Endothelial cell of umbilical vein (primary cell): Measurements from ENCODE around the gene SLC14A1. TPM values are rescaled to one million over a fixed set of nuclear protein-coding genes. Genes with fewer than 3 reads are reported as not detected.

Experiments
- BruUV-seq: library from RNA; stranded (reverse); fragments of 400-500 nt; replicated peaks from 2 replicates; lab custom pipeline; 2021; lab: Mats Ljungman, UMichigan
- CTCF ChIA-PET: fragments of 300-600, 350-600 bp; sonication (Branson Sonifier 250); formaldehyde crosslinking; loops from one replicate; lab custom pipeline; 2021; ENCODE audit warnings: antibody characterized with exemption, inconsistent platforms; lab: Charles Lee
- POLR2A ChIA-PET: fragments of 300-600, 350-600 bp; sonication (Branson Sonifier 250); formaldehyde crosslinking; loops from one replicate; lab custom pipeline; 2021; ENCODE audit warnings: antibody characterized with exemption, inconsistent platforms; lab: Charles Lee
- DNase-seq: peaks from one replicate; pipeline ENCODE4 v3.0.0-alpha.2; 2011; ENCODE audit warnings: low read depth, low spot score
- FAIRE-seq: peaks from 2 replicates; lab custom pipeline; 2011; peaks lifted over from hg19 to GRCh38; lab: Jason Lieb, UNC
- H2AFZ ChIP-seq: 2 replicates; pipeline ENCODE4 v1.6.0; 2012; ENCODE audit warnings: low read depth, low read length, control low read depth, inconsistent platforms
- H3K27ac ChIP-seq: 2 replicates; pipeline ENCODE4 v1.5.1; 2011; ENCODE audit warnings: low read depth, mild to moderate bottlenecking, control low read depth, low read length, moderate library complexity; ENCODE audit not compliant: insufficient read depth
- H3K27me3 ChIP-seq, 2 experiments: 2 replicates each; pipeline versions ENCODE4 v1.6.0 to v1.6.1; 2011; ENCODE audit warnings: low read length in 2 of 2, mixed read lengths in 1 of 2; ENCODE audit not compliant: control insufficient read depth in 2 of 2, insufficient read depth in 2 of 2
- H3K36me3 ChIP-seq, 2 experiments: 2 replicates in 1 of 2; 3 replicates in 1 of 2; pipeline ENCODE4 v1.5.1; 2011; ENCODE audit warnings: low read length in 2 of 2, mild to moderate bottlenecking in 1 of 2, moderate library complexity in 1 of 2; ENCODE audit not compliant: control insufficient read depth in 2 of 2, insufficient read depth in 2 of 2; ENCODE audit errors: extremely low read depth in 1 of 2
- H3K4me1 ChIP-seq: 3 replicates; pipeline ENCODE4 v1.5.1; 2011; ENCODE audit warnings: mild to moderate bottlenecking, low read length; ENCODE audit not compliant: control insufficient read depth, insufficient read depth; ENCODE audit errors: extremely low read depth
- H3K4me2 ChIP-seq: 2 replicates; pipeline ENCODE4 v1.6.1; 2011; ENCODE audit warnings: low read length, control low read depth, mixed read lengths; ENCODE audit not compliant: insufficient read depth
- H3K4me3 ChIP-seq, 3 experiments: fragments of 200-600 bp in 1 of 3; sonication (generic), shearing (Covaris generic) in 1 of 3; replicated peaks in 1 of 3; 2 replicates each; pipeline ENCODE4 v1.5.1; 2011 to 2016; ENCODE audit warnings: control low read depth in 3 of 3, low read length in 3 of 3, mild to moderate bottlenecking in 2 of 3, inconsistent platforms in 1 of 3, low read depth in 1 of 3, moderate library complexity in 1 of 3; ENCODE audit not compliant: insufficient read depth in 1 of 3
- H3K79me2 ChIP-seq: 2 replicates; pipeline ENCODE4 v1.6.0; 2012; ENCODE audit warnings: low read length, inconsistent platforms; ENCODE audit not compliant: control insufficient read depth, insufficient read depth
- H3K9ac ChIP-seq: replicated peaks from 2 replicates; pipeline ENCODE3; 2011; ENCODE audit warnings: low read length, control low read depth; ENCODE audit not compliant: insufficient read depth; ENCODE audit errors: extremely low read depth
- H3K9me1 ChIP-seq: replicated peaks from 3 replicates; pipeline ENCODE4 v1.6.0; 2011; ENCODE audit warnings: mild to moderate bottlenecking, low read length; ENCODE audit not compliant: control insufficient read depth, insufficient read depth; ENCODE audit errors: extremely low read depth
- H3K9me3 ChIP-seq: replicated peaks from 2 replicates; pipeline ENCODE4 v1.5.1; 2012; ENCODE audit warnings: low read length, inconsistent platforms; ENCODE audit not compliant: control insufficient read depth, insufficient read depth
- H4K20me1 ChIP-seq: replicated peaks from 2 replicates; pipeline ENCODE3; 2011; ENCODE audit warnings: mild to moderate bottlenecking, low read length; ENCODE audit not compliant: control insufficient read depth, insufficient read depth; ENCODE audit errors: extremely low read depth
- CTCF ChIP-seq, 2 donors: IDR thresholded peaks; 1 replicate in 1 of 2; 2 replicates in 1 of 2; pipeline ENCODE4 v1.5.1; 2011; ENCODE audit warnings: low read length in 2 of 2, mild to moderate bottlenecking in 2 of 2, moderate library complexity in 2 of 2, control low read depth in 1 of 2, inconsistent platforms in 1 of 2, low read depth in 1 of 2; ENCODE audit not compliant: insufficient read depth in 1 of 2; ENCODE audit errors: extremely low read depth in 1 of 2
- EZH2 ChIP-seq: IDR thresholded peaks from 2 replicates; pipeline ENCODE4 v1.6.1; 2012; ENCODE audit warnings: borderline replicate concordance, low read depth, mild to moderate bottlenecking, moderate library complexity, low read length, inconsistent platforms; ENCODE audit not compliant: severe bottlenecking
- FOS ChIP-seq: IDR thresholded peaks from 2 replicates; pipeline ENCODE4 v1.6.1; 2011; ENCODE audit warnings: mild to moderate bottlenecking, low read length, moderate library complexity, borderline replicate concordance; ENCODE audit not compliant: insufficient read depth
- GATA2 ChIP-seq: IDR thresholded peaks from 2 replicates; pipeline ENCODE4 v1.7.0; 2011; ENCODE audit warnings: low read depth, mild to moderate bottlenecking, moderate library complexity, mixed read lengths, low read length; ENCODE audit not compliant: insufficient read length, insufficient read depth
- JUN ChIP-seq: IDR thresholded peaks from 2 replicates; pipeline ENCODE4 v1.6.1; 2011; ENCODE audit warnings: borderline replicate concordance, low read depth; ENCODE audit not compliant: insufficient read length, insufficient read depth
- MYC ChIP-seq: IDR thresholded peaks from one replicate; pipeline ENCODE4 v1.6.1; 2011; ENCODE audit warnings: mild to moderate bottlenecking, low read depth, low read length
- POLR2A ChIP-seq: IDR thresholded peaks from 2 replicates; pipeline ENCODE4 v1.6.1; 2012; ENCODE audit warnings: low read depth, mild to moderate bottlenecking, control low read depth, low read length
- POLR2AphosphoS5 ChIP-seq: IDR thresholded peaks from 2 replicates; pipeline ENCODE4 v1.6.1; 2012; ENCODE audit warnings: low read depth, mild to moderate bottlenecking, control low read depth, low read length, moderate library complexity; ENCODE audit not compliant: insufficient read depth
- dilution Hi-C: fragments of 300-500 bp; cut with MboI; formaldehyde crosslinking; loops from one replicate; pipeline ENCODE4 v1.15.0; 2019; ENCODE audit warnings: low sequenced_read_pairs; ENCODE audit not compliant: extremely low pct_ligation_motif_present
- intact Hi-C: fragments of 100-400 bp; cut with micrococcal nuclease; formaldehyde crosslinking; loops from one replicate; pipeline ENCODE4 v1.10.0; 2022
- polyA plus RNA-seq, 4 experiments: library from polyadenylated mRNA; depleted of rRNA in 3 of 4; stranded (reverse) in 3 of 4; unstranded in 1 of 4; fragments of >200 nt; gene quantifications; 2 replicates each; pipeline versions ENCODE4 v1.2.1 to v1.2.3, GENCODE V29; 2011 to 2012; ENCODE audit warnings: missing spikeins in 1 of 4
- total RNA-seq: library from RNA; stranded (reverse); gene quantifications from 2 replicates; pipeline ENCODE4 v1.2.3, GENCODE V29; 2021
- TF ChIP-seq, protein P1 (sequence below): IDR thresholded peaks from 2 replicates; pipeline ENCODE4 v1.6.1; 2011; ENCODE audit not compliant: insufficient read depth, insufficient read length

The SLC14A1 gene
- total and polyA plus RNA-seq, 2 donors (not counting 3 experiments of a cell fraction or from before 2014, with no cell fraction given) = not detected

- DNase-seq = no peak
- Histone ChIP-seq H3K27ac (no peak overlapping the region), H3K79me2 (no peaks in the 10 kb centered on the region), H3K4me2 (no peak overlapping the region), H3K9me3 (no peaks in the 10 kb centered on the region), H3K4me3 (no peak overlapping the region), H3K27me3 (peaks cover 5 to 8% of the 10 kb centered on the region in 2 experiments), H3K9me1 (no peaks in the 10 kb centered on the region), H3K36me3 (no peaks in the 10 kb centered on the region), H2AFZ (no peak overlapping the region), H3K4me1 (no peaks in the 10 kb centered on the region), H4K20me1 (no peaks in the 10 kb centered on the region), H3K9ac (no peak overlapping the region)
- CTCF ChIA-PET = interaction anchor here (1.4 to 1.6 kb wide), 2 partner anchors 14 to 201 kb away, joined by 3 to 5 read pairs; no protein-coding TSS in a partner anchor
- POLR2A ChIA-PET = no interaction called here
- dilution Hi-C loops (no loop called here), intact Hi-C loops (no loop called here)
- TF ChIP-seq EZH2 = no peak
- no peak for TF ChIP-seq GATA2
- TF ChIP-seq POLR2AphosphoS5 = no peak
- no peak for TF ChIP-seq POLR2A
- TF ChIP-seq CTCF (IDR thresholded peaks at IDR 0.05; ENCODE audit: extremely low read depth in 1 of 2, insufficient read depth in 1 of 2, low read depth in 1 of 2, low read length in 2 of 2) = no peak
- no peak for TF ChIP-seq JUN
- TF ChIP-seq MYC = no peak
- TF ChIP-seq, protein P1, sequence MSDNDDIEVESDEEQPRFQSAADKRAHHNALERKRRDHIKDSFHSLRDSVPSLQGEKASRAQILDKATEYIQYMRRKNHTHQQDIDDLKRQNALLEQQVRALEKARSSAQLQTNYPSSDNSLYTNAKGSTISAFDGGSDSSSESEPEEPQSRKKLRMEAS = no peak
- no peak for TF ChIP-seq FOS
- BruUV-seq = no TSS peak
- FAIRE-seq = no peak
Observed at GRCh38 chr18:45678850-45679249, 45.1 kb upstream of the SLC14A1 start.
